ENCODE results near the gene EFNA2. TPM values are rescaled to one million over a fixed set of nuclear protein-coding genes. Genes with fewer than 3 reads are reported as not detected.
A peak's percentile ranks its signal among the peaks of the same experiment; 100 is the strongest.

Gene EFNA2
- total RNA-seq, 1 experiment from 2014 or later = not detected

GRCh38 chr19:1272423-1273262, 13.0 kb upstream of the EFNA2 start:
- no peak for DNase-seq (ENCODE audit: low read depth)

GRCh38 chr19:1273263-1274041, 12.2 kb upstream of the EFNA2 start:
- DNase-seq (ENCODE audit: low read depth) = peak; percentile 15

- DNase-seq (ENCODE audit: low read depth) = no peak
Observed at GRCh38 chr19:1274081-1274851, 11.4 kb upstream of the EFNA2 start.

GRCh38 chr19:1274852-1275259, 10.8 kb upstream of the EFNA2 start:
- DNase-seq (ENCODE audit: low read depth) = no peak

GRCh38 chr19:1275260-1275975, 10.3 kb upstream of the EFNA2 start, which contains the start of gene FAM174C:
TSS of gene FAM174C (plus strand) at chr19:1275530. CDS start at chr19:1275550, 20 bp downstream.
- peak; percentile 96 for DNase-seq (ENCODE audit: low read depth)

- no peak for DNase-seq (ENCODE audit: low read depth)
Observed at GRCh38 chr19:1275976-1276627, 9.6 kb upstream of the EFNA2 start.

- DNase-seq (ENCODE audit: low read depth) = no peak
Observed at GRCh38 chr19:1276628-1277022, 9.0 kb upstream of the EFNA2 start.

- DNase-seq (ENCODE audit: low read depth) = no peak
Observed at GRCh38 chr19:1277061-1277460, 8.6 kb upstream of the EFNA2 start.

GRCh38 chr19:1278074-1278473, 7.6 kb upstream of the EFNA2 start:
- no peak for DNase-seq (ENCODE audit: low read depth)

- DNase-seq (ENCODE audit: low read depth) = no peak
Observed at GRCh38 chr19:1278713-1279660, 6.7 kb upstream of the EFNA2 start.

- peak; percentile 81 for DNase-seq (ENCODE audit: low read depth)
Observed at GRCh38 chr19:1279782-1280341, 5.8 kb upstream of the EFNA2 start.

- DNase-seq (ENCODE audit: low read depth) = no peak
Observed at GRCh38 chr19:1280636-1281568, 4.8 kb upstream of the EFNA2 start.

- no peak for DNase-seq (ENCODE audit: low read depth)
Observed at GRCh38 chr19:1281569-1282287, 3.9 kb upstream of the EFNA2 start.

- peak; percentile 29 for DNase-seq (ENCODE audit: low read depth)
Observed at GRCh38 chr19:1282588-1283206, 3.0 kb upstream of the EFNA2 start.

GRCh38 chr19:1283207-1283916, 2.3 kb upstream of the EFNA2 start:
- no peak for DNase-seq (ENCODE audit: low read depth)

- no peak for DNase-seq (ENCODE audit: low read depth)
Observed at GRCh38 chr19:1283917-1284292, 1.8 kb upstream of the EFNA2 start.
